Activated T-cell treated with anti-CD3 and anti-CD28 coated beads, Interleukin-2, amount 50 U/mL, for 4 hours (primary cell): ENCODE results near the gene ZNF608. TPM values are rescaled to one million over a fixed set of nuclear protein-coding genes. Genes with fewer than 3 reads are reported as not detected.

Experiments
- ATAC-seq, 2 donors: fragments of 200-7000 bp; cut with Tn5 transposase; one replicate each; pipeline ENCODE4 v1.10.0; 2021
- DNase-seq: peaks from one replicate; pipeline ENCODE4 v3.0.0-alpha.2; 2020
- H3K27me3 Mint-ChIP-seq: one replicate; pipeline ENCODE4 v1.8.0; 2021; ENCODE audit warnings: low read depth, mixed read lengths
- H3K36me3 Mint-ChIP-seq: one replicate; pipeline ENCODE4 v1.8.0; 2022; ENCODE audit warnings: mixed read lengths; ENCODE audit not compliant: insufficient read depth
- H3K4me1 Mint-ChIP-seq: one replicate; pipeline ENCODE4 v1.8.0; 2021; ENCODE audit warnings: low read depth, mixed read lengths
- H3K4me3 Mint-ChIP-seq: one replicate; pipeline ENCODE4 v1.8.0; 2021; ENCODE audit warnings: mild to moderate bottlenecking, moderate library complexity, mixed read lengths
- H3K9me3 Mint-ChIP-seq: one replicate; pipeline ENCODE4 v1.8.0; 2021; ENCODE audit warnings: mixed read lengths
- total RNA-seq, 3 donors: library from RNA; stranded (reverse); gene quantifications; one replicate each; pipeline ENCODE4 v1.2.1, GENCODE V29; 2021

The ZNF608 gene
- total RNA-seq, 3 donors from 2014 or later: 0.10 to 0.29 (median 0.16) TPM

- Mint-ChIP-seq H3K27me3 (peaks cover 3% of the 10 kb centered on the region), H3K4me1 (no peaks in the 10 kb centered on the region), H3K36me3 (no peaks in the 10 kb centered on the region), H3K4me3 (no peak overlapping the region), H3K9me3 (peaks cover 4% of the 10 kb centered on the region)
- DNase-seq: no peak
- ATAC-seq: no peak
Observed at GRCh38 chr5:124704594-124705284, 41.7 kb downstream of the ZNF608 start.

GRCh38 chr5:124703995-124704394 lies 42.4 kb downstream of the ZNF608 start:
- Mint-ChIP-seq H3K27me3 (peaks cover 3% of the 10 kb centered on the region), H3K9me3 (peaks cover 5% of the 10 kb centered on the region), H3K4me1 (no peaks in the 10 kb centered on the region), H3K36me3 (no peaks in the 10 kb centered on the region), H3K4me3 (no peak overlapping the region)
- DNase-seq: no peak
- no peak for ATAC-seq

GRCh38 chr5:124702525-124702924 lies 43.9 kb downstream of the ZNF608 start:
- ATAC-seq: no peak

GRCh38 chr5:124701873-124702425 lies 44.5 kb downstream of the ZNF608 start:
- Mint-ChIP-seq H3K4me1 (no peaks in the 10 kb centered on the region), H3K4me3 (no peak overlapping the region), H3K27me3 (peaks cover 3% of the 10 kb centered on the region), H3K9me3 (peaks cover 5% of the 10 kb centered on the region), H3K36me3 (no peaks in the 10 kb centered on the region)
- no peak for DNase-seq
- ATAC-seq: no peak

More at GRCh38 chr5:124702525-124702924, 43.9 kb downstream of the ZNF608 start:
- Mint-ChIP-seq H3K9me3 (peaks cover 5% of the 10 kb centered on the region), H3K36me3 (no peaks in the 10 kb centered on the region), H3K4me1 (no peaks in the 10 kb centered on the region), H3K27me3 (peaks cover 3% of the 10 kb centered on the region), H3K4me3 (no peak overlapping the region)
- no peak for DNase-seq

- DNase-seq: no peak
- peaks cover 5% of the 10 kb centered on the region for H3K9me3 Mint-ChIP-seq
- H3K4me3 Mint-ChIP-seq: no peak overlapping the region
- H3K4me1 Mint-ChIP-seq: no peaks in the 10 kb centered on the region
- H3K36me3 Mint-ChIP-seq: no peaks in the 10 kb centered on the region
- H3K27me3 Mint-ChIP-seq: no peaks in the 10 kb centered on the region
- ATAC-seq: no peak
Observed at GRCh38 chr5:124701016-124701415, 45.4 kb downstream of the ZNF608 start.

- ATAC-seq: no peak
- no peak for DNase-seq
- Mint-ChIP-seq H3K9me3 (peaks cover 5% of the 10 kb centered on the region), H3K36me3 (no peaks in the 10 kb centered on the region), H3K4me1 (no peaks in the 10 kb centered on the region), H3K4me3 (no peak overlapping the region), H3K27me3 (no peaks in the 10 kb centered on the region)
Observed at GRCh38 chr5:124700333-124700732, 46.1 kb downstream of the ZNF608 start.

GRCh38 chr5:124698770-124699169 lies 47.7 kb downstream of the ZNF608 start:
- Mint-ChIP-seq H3K27me3 (no peaks in the 10 kb centered on the region), H3K4me1 (no peaks in the 10 kb centered on the region), H3K9me3 (peaks cover 5% of the 10 kb centered on the region), H3K4me3 (no peak overlapping the region), H3K36me3 (no peaks in the 10 kb centered on the region)
- DNase-seq: no peak
- no peak for ATAC-seq

GRCh38 chr5:124697933-124698591 lies 48.4 kb downstream of the ZNF608 start:
- no peak for DNase-seq
- H3K4me1 Mint-ChIP-seq: no peaks in the 10 kb centered on the region
- no peaks in the 10 kb centered on the region for H3K27me3 Mint-ChIP-seq
- no peaks in the 10 kb centered on the region for H3K36me3 Mint-ChIP-seq
- no peak overlapping the region for H3K4me3 Mint-ChIP-seq
- H3K9me3 Mint-ChIP-seq: peaks cover 5% of the 10 kb centered on the region
- no peak for ATAC-seq

- H3K4me1 Mint-ChIP-seq: no peaks in the 10 kb centered on the region
- DNase-seq (no peak), ATAC-seq (no peak)
- H3K27me3 Mint-ChIP-seq: no peaks in the 10 kb centered on the region
- H3K36me3 Mint-ChIP-seq: no peaks in the 10 kb centered on the region
- peaks cover 5% of the 10 kb centered on the region for H3K9me3 Mint-ChIP-seq
- H3K4me3 Mint-ChIP-seq: no peak overlapping the region
Observed at GRCh38 chr5:124697501-124697900, 48.9 kb downstream of the ZNF608 start.

GRCh38 chr5:124696898-124697297 lies 49.5 kb downstream of the ZNF608 start:
- Mint-ChIP-seq H3K4me3 (no peak overlapping the region), H3K27me3 (no peaks in the 10 kb centered on the region), H3K36me3 (no peaks in the 10 kb centered on the region), H3K4me1 (no peaks in the 10 kb centered on the region), H3K9me3 (peaks cover 5% of the 10 kb centered on the region)
- no peak for ATAC-seq
- no peak for DNase-seq
